HL-60 (cell line): Measurements from ENCODE around the gene BGLAP.

Experiments
- DNase-seq, 2 experiments: peaks; one replicate each; pipeline ENCODE4 v3.0.0-alpha.2; 2010 to 2020; ENCODE audit warnings: low read depth in 1 of 2, low spot score in 1 of 2
- H3K27ac ChIP-seq: fragments of 250-450 bp; sonication (Bioruptor Pico); replicated peaks from 2 replicates; pipeline ENCODE4 v1.5.1; 2020; ENCODE audit warnings: mild to moderate bottlenecking, moderate library complexity
- H3K27me3 ChIP-seq: fragments of 250-450 bp; sonication (Bioruptor Pico); 2 replicates; pipeline ENCODE4 v1.5.1; 2021; ENCODE audit warnings: mild to moderate bottlenecking, moderate library complexity; ENCODE audit not compliant: insufficient read depth, poor library complexity, severe bottlenecking
- H3K4me3 ChIP-seq: replicated peaks from 2 replicates; pipeline ENCODE4 v1.5.1; 2011; ENCODE audit warnings: mild to moderate bottlenecking, control low read depth, low read length; ENCODE audit not compliant: insufficient read depth
- CTCF ChIP-seq: IDR thresholded peaks from one replicate; pipeline ENCODE4 v1.5.1; 2011; ENCODE audit warnings: low read length, control low read depth, inconsistent platforms; ENCODE audit not compliant: insufficient read depth
- GABPA ChIP-seq: IDR thresholded peaks from 2 replicates; pipeline ENCODE4 v1.6.1; 2012; ENCODE audit warnings: low read depth
- POLR2AphosphoS5 ChIP-seq: IDR thresholded peaks from 2 replicates; pipeline ENCODE4 v1.6.1; 2012; ENCODE audit warnings: low read depth
- SPI1 ChIP-seq: IDR thresholded peaks from 2 replicates; pipeline ENCODE4 v1.6.1; 2012; ENCODE audit warnings: low read depth, mild to moderate bottlenecking, borderline replicate concordance
- TF ChIP-seq, protein P1 (sequence below): IDR thresholded peaks from 2 replicates; pipeline ENCODE4 v1.6.1; 2012; ENCODE audit warnings: low read depth; ENCODE audit not compliant: insufficient replicate concordance

The BGLAP gene

GRCh38 chr1:156211243-156211642, 30.7 kb upstream of the BGLAP start:
- TF ChIP-seq SPI1 (no peak), GABPA (no peak), POLR2AphosphoS5 (no peak), CTCF (no peak)
- TF ChIP-seq, protein P1, sequence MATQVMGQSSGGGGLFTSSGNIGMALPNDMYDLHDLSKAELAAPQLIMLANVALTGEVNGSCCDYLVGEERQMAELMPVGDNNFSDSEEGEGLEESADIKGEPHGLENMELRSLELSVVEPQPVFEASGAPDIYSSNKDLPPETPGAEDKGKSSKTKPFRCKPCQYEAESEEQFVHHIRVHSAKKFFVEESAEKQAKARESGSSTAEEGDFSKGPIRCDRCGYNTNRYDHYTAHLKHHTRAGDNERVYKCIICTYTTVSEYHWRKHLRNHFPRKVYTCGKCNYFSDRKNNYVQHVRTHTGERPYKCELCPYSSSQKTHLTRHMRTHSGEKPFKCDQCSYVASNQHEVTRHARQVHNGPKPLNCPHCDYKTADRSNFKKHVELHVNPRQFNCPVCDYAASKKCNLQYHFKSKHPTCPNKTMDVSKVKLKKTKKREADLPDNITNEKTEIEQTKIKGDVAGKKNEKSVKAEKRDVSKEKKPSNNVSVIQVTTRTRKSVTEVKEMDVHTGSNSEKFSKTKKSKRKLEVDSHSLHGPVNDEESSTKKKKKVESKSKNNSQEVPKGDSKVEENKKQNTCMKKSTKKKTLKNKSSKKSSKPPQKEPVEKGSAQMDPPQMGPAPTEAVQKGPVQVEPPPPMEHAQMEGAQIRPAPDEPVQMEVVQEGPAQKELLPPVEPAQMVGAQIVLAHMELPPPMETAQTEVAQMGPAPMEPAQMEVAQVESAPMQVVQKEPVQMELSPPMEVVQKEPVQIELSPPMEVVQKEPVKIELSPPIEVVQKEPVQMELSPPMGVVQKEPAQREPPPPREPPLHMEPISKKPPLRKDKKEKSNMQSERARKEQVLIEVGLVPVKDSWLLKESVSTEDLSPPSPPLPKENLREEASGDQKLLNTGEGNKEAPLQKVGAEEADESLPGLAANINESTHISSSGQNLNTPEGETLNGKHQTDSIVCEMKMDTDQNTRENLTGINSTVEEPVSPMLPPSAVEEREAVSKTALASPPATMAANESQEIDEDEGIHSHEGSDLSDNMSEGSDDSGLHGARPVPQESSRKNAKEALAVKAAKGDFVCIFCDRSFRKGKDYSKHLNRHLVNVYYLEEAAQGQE, result no peak
- no peak overlapping the region for H3K4me3 ChIP-seq
- no peak overlapping the region for H3K27ac ChIP-seq
- DNase-seq, result no peak
- H3K27me3 ChIP-seq, result no peaks in the 10 kb centered on the region

- DNase-seq, result no peak
- no peak overlapping the region for H3K4me3 ChIP-seq
- no peak overlapping the region for H3K27ac ChIP-seq
- H3K27me3 ChIP-seq, result no peaks in the 10 kb centered on the region
- TF ChIP-seq, protein P1, result no peak
- TF ChIP-seq SPI1 (no peak), POLR2AphosphoS5 (no peak), GABPA (no peak), CTCF (no peak)
Measured at GRCh38 chr1:156212130-156212529, 29.9 kb upstream of the BGLAP start.

- TF ChIP-seq GABPA (no peak), POLR2AphosphoS5 (peak; percentile 95), SPI1 (no peak), CTCF (no peak)
- TF ChIP-seq, protein P1, result peak; percentile 77
Measured at GRCh38 chr1:156212833-156213643, 28.9 kb upstream of the BGLAP start, which contains the start of gene PMF1. Gene PMF1 (plus strand): TSS chr1:156213007. CDS start chr1:156213016, 9 bp downstream.

More at GRCh38 chr1:156212833-156213643, 28.9 kb upstream of the BGLAP start, which contains the start of gene PMF1:
- Histone ChIP-seq H3K27ac (peak within 1 kb of the TSS; percentile 93), H3K27me3 (no peaks in the 10 kb centered on the region), H3K4me3 (peak within 1 kb of the TSS; percentile 77)
- peak; percentile 84 to 98 for DNase-seq
